Breast epithelium (tissue), 3 donors: ENCODE results near the gene TFPI2.

Experiments
- CTCF ChIP-seq, 3 donors: fragments of 450-650 bp; IDR thresholded peaks; one replicate each; pipeline ENCODE4 v1.5.1; 2016 to 2017; ENCODE audit warnings: antibody characterized with exemption in 3 of 3, mild to moderate bottlenecking in 3 of 3, moderate library complexity in 3 of 3
- POLR2A ChIP-seq: fragments of 450-650 bp; IDR thresholded peaks from one replicate; pipeline ENCODE4 v1.6.1; 2016; ENCODE audit warnings: antibody characterized with exemption, mild to moderate bottlenecking, moderate library complexity
- POLR2AphosphoS5 ChIP-seq, 3 donors: sonication (generic); formaldehyde crosslinking; IDR thresholded peaks; one replicate each; pipeline ENCODE4 v1.6.1; 2017; ENCODE audit warnings: antibody characterized with exemption in 3 of 3

GRCh38 chr7:93851536-93851935 is 39.0 kb downstream of the TFPI2 start:
- TF ChIP-seq CTCF (IDR thresholded peaks at IDR 0.05) (no peak), POLR2A (no peak), POLR2AphosphoS5 (IDR thresholded peaks at IDR 0.05) (no peak)
